ENCODE results near the gene FAM222B. TPM values are rescaled to one million over a fixed set of nuclear protein-coding genes. Genes with fewer than 3 reads are reported as not detected.

Gene FAM222B
- total and polyA plus RNA-seq, 9 of the 15 experiments (the other 6 are each of a cell fraction or from before 2014, with no cell fraction given), result 4.0 to 34.6 (median 7.5) TPM

- TF ChIP-seq POLR3G (IDR thresholded peaks at IDR 0.05; ENCODE audit: extremely low read depth, insufficient read length, insufficient replicate concordance) (no peak), ARID2 (IDR thresholded peaks at IDR 0.05) (no peak), ZKSCAN8 (CRISPR knock-in tag; IDR thresholded peaks at IDR 0.05) (no peak), KLF6 (CRISPR knock-in tag; IDR thresholded peaks at IDR 0.05; ENCODE audit: borderline replicate concordance) (no peak), PYGO2 (tag; IDR thresholded peaks at IDR 0.05) (no peak), SIN3A (IDR thresholded peaks at IDR 0.05; ENCODE audit: borderline replicate concordance in 2 of 2, control insufficient read depth in 1 of 2, low read depth in 2 of 2, low read length in 2 of 2) (no peak), EP400 (IDR thresholded peaks at IDR 0.05) (peak; percentile 56), NR3C1 (CRISPR knock-in tag; IDR thresholded peaks at IDR 0.05) (no peak), ZNF143 (CRISPR knock-in tag; IDR thresholded peaks at IDR 0.05) (no peak), ETV5 (CRISPR knock-in tag; IDR thresholded peaks at IDR 0.05; ENCODE audit: low read depth) (no peak), HLTF (IDR thresholded peaks at IDR 0.05) (no peak), ZNF282 (CRISPR knock-in tag; IDR thresholded peaks at IDR 0.05) (no peak), STAG1 (CRISPR knock-in tag; IDR thresholded peaks at IDR 0.05; ENCODE audit: borderline replicate concordance) (no peak), ZNF12 (CRISPR knock-in tag; IDR thresholded peaks at IDR 0.05) (no peak), TEAD4 (IDR thresholded peaks at IDR 0.05; ENCODE audit: low read length) (no peak; the same call in 1 of the 2 replicates), TEAD4 (CRISPR knock-in tag; IDR thresholded peaks at IDR 0.05; ENCODE audit: borderline replicate concordance) (no peak), NCOA6 (IDR thresholded peaks at IDR 0.05) (no peak), E2F4 (CRISPR knock-in tag; IDR thresholded peaks at IDR 0.05; ENCODE audit: low read depth) (no peak), ARID1B (IDR thresholded peaks at IDR 0.05) (peak; percentile 84), TSHZ1 (CRISPR knock-in tag; IDR thresholded peaks at IDR 0.05) (no peak), CEBPZ (IDR thresholded peaks at IDR 0.05; ENCODE audit: borderline replicate concordance, low read depth, low read length) (no peak), MEF2D (tag; conservative IDR thresholded peaks at IDR 0.05; ENCODE audit: low read depth) (no peak), NCOA4 (IDR thresholded peaks at IDR 0.05; ENCODE audit: partially characterized antibody) (no peak)
Measured at GRCh38 chr17:28735242-28735722, 107.3 kb downstream of the FAM222B start (continued).

Data from K562 (cell line).